K562 (cell line): ENCODE data around the gene USP24. TPM values are rescaled to one million over a fixed set of nuclear protein-coding genes. Genes with fewer than 3 reads are reported as not detected.
A peak's percentile ranks its signal among the peaks of the same experiment; 100 is the strongest.

ENCODE experiments used
- BRD4 ChIP-seq: fragments of 200-600 bp; sonication (generic); IDR thresholded peaks from 2 replicates; pipeline ENCODE4 v1.6.1; 2017; ENCODE audit warnings: inconsistent platforms
- CC2D1A ChIP-seq: fragments of 450-650 bp; IDR thresholded peaks from 2 replicates; pipeline ENCODE4 v1.6.1; 2017; ENCODE audit warnings: mild to moderate bottlenecking
- HDAC3 ChIP-seq: fragments of 450-650 bp; IDR thresholded peaks from 2 replicates; pipeline ENCODE4 v1.6.1; 2018; ENCODE audit warnings: borderline replicate concordance, mild to moderate bottlenecking, moderate library complexity; ENCODE audit not compliant: partially characterized antibody
- ILF3 ChIP-seq: fragments of 450-650 bp; IDR thresholded peaks from 2 replicates; pipeline ENCODE4 v1.6.1; 2018; ENCODE audit warnings: antibody characterized with exemption, mild to moderate bottlenecking, moderate library complexity, borderline replicate concordance
- KDM4B ChIP-seq, 2 experiments: fragments of 450-650 bp in 1 of 2; sonication (generic) in 1 of 2; IDR thresholded peaks; 2 replicates each; pipeline ENCODE4 v1.6.1; 2016 to 2017; ENCODE audit warnings: borderline replicate concordance in 2 of 2, antibody characterized with exemption in 1 of 2, low read depth in 1 of 2, mild to moderate bottlenecking in 1 of 2
- MNT ChIP-seq, 2 experiments: fragments of 450-650 bp; conservative IDR thresholded peaks; 2 replicates each; pipeline ENCODE4 v1.6.1; 2017; ENCODE audit warnings: mild to moderate bottlenecking in 2 of 2, moderate library complexity in 2 of 2
- SRSF3 ChIP-seq: fragments of 200-400 bp; formaldehyde crosslinking; IDR thresholded peaks from 2 replicates; pipeline ENCODE4 v1.6.1; 2016; ENCODE audit warnings: mild to moderate bottlenecking, low read length, moderate library complexity; ENCODE audit not compliant: insufficient read depth
- TBP ChIP-seq: optimal IDR thresholded peaks from 2 replicates; pipeline ENCODE3; 2011; ENCODE audit warnings: low read depth, low read length, improper control_type of control experiment
- ZNF197 ChIP-seq: fragments of 200-800 bp; sonication (Bioruptor generic); IDR thresholded peaks from 2 replicates; pipeline ENCODE4 v1.6.1; 2016; ENCODE audit warnings: low read depth, missing genetic modification characterization, missing compliant biosample characterization
- ZNF347 ChIP-seq: fragments of 450-650 bp; formaldehyde crosslinking; IDR thresholded peaks from 2 replicates; pipeline ENCODE4 v1.4.0; 2020; ENCODE audit warnings: low read depth, mild to moderate bottlenecking, moderate library complexity
- polyA plus RNA-seq, 8 experiments: library from polyadenylated mRNA; depleted of rRNA in 4 of 8; stranded (reverse) in 5 of 8; unstranded in 3 of 8; fragments of >200 nt; fragmentation: Nextera tagmentation in 2 of 8; fragmentation: Illumina TruSeq in 1 of 8; extraction: Ambion mirVana in 2 of 8; extraction: Trizol in 1 of 8; gene quantifications; 2 replicates each; pipeline versions ENCODE4 v1.2.1 to v1.2.3, GENCODE V29; 2011 to 2014; ENCODE audit warnings: inconsistent platforms in 1 of 8, missing spikeins in 1 of 8
- total RNA-seq, 7 experiments: library from RNA; depleted of rRNA in 6 of 7; stranded (reverse); fragments of >200 nt in 6 of 7; fragmentation: Illumina TruSeq in 2 of 7; extraction: Trizol in 2 of 7; gene quantifications; 2 replicates each; pipeline versions ENCODE4 v1.2.1 to v1.2.3, GENCODE V29; 2011 to 2021; ENCODE audit warnings: low replicate concordance in 1 of 7
- TF ChIP-seq, protein P1 (sequence below): fragments of 250-450 bp; sonication (Bioruptor Pico); IDR thresholded peaks from 2 replicates; pipeline ENCODE4 v1.4.0; 2020; ENCODE audit warnings: mild to moderate bottlenecking
- TF ChIP-seq, protein P2 (sequence below): fragments of 250-450 bp; sonication (Bioruptor Pico); IDR thresholded peaks from 2 replicates; pipeline ENCODE4 v1.9.0; 2021; ENCODE audit warnings: mild to moderate bottlenecking, inconsistent platforms
- TF ChIP-seq, protein P3 (sequence below): sonication (generic); formaldehyde crosslinking; IDR thresholded peaks from 2 replicates; pipeline ENCODE4 v1.8.1; 2023; ENCODE audit warnings: missing genetic modification reagents, mild to moderate bottlenecking, borderline replicate concordance

USP24 gene
- total and polyA plus RNA-seq, 9 of the 15 experiments (the other 6 are each of a cell fraction or from before 2014, with no cell fraction given): 7.7 to 62.6 (median 36.8) TPM

DNA sequence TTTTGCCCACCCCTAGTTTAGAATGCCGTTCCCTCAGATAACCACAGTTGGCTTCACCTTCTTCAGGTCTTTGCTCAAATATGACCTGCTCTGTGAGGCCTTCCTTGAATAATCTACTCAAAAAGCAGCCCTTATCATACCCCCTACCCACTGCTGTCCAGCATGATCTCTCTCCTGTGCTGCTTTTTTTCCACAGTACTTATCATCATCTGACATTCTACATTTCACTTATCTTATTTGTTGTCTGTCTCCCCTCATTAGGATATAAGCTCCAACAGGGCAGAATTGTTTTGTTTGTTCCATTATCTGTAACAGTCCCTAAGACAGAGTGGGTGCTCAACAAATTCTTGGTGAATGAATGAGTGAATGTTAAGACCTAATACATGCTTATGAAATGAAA lies 18.1 kb downstream of the USP24 start (continued):
- TF ChIP-seq BRD4 (no peak), ZNF197 (CRISPR knock-in tag) (no peak), CC2D1A (peak; percentile 66; the same call in 1 of the 2 replicates), KDM4B (IDR thresholded peaks at IDR 0.05; ENCODE audit: borderline replicate concordance in 2 of 2, low read depth in 1 of 2) (no peak), ZNF347 (CRISPR knock-in tag) (no peak), TBP (peak; percentile 30), MNT (conservative IDR thresholded peaks at IDR 0.05) (peak in 1 of 2 experiments; percentile 35; a peak in 1 of 4 replicates), HDAC3 (no peak), ILF3 (no peak), SRSF3 (no peak)
- TF ChIP-seq, protein P1, sequence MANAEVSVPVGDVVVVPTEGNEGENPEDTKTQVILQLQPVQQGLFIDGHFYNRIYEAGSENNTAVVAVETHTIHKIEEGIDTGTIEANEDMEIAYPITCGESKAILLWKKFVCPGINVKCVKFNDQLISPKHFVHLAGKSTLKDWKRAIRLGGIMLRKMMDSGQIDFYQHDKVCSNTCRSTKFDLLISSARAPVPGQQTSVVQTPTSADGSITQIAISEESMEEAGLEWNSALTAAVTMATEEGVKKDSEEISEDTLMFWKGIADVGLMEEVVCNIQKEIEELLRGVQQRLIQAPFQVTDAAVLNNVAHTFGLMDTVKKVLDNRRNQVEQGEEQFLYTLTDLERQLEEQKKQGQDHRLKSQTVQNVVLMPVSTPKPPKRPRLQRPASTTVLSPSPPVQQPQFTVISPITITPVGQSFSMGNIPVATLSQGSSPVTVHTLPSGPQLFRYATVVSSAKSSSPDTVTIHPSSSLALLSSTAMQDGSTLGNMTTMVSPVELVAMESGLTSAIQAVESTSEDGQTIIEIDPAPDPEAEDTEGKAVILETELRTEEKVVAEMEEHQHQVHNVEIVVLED (CRISPR knock-in tag): no peak
- TF ChIP-seq, protein P2, sequence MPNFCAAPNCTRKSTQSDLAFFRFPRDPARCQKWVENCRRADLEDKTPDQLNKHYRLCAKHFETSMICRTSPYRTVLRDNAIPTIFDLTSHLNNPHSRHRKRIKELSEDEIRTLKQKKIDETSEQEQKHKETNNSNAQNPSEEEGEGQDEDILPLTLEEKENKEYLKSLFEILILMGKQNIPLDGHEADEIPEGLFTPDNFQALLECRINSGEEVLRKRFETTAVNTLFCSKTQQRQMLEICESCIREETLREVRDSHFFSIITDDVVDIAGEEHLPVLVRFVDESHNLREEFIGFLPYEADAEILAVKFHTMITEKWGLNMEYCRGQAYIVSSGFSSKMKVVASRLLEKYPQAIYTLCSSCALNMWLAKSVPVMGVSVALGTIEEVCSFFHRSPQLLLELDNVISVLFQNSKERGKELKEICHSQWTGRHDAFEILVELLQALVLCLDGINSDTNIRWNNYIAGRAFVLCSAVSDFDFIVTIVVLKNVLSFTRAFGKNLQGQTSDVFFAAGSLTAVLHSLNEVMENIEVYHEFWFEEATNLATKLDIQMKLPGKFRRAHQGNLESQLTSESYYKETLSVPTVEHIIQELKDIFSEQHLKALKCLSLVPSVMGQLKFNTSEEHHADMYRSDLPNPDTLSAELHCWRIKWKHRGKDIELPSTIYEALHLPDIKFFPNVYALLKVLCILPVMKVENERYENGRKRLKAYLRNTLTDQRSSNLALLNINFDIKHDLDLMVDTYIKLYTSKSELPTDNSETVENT (CRISPR knock-in tag): no peak
- TF ChIP-seq, protein P3, sequence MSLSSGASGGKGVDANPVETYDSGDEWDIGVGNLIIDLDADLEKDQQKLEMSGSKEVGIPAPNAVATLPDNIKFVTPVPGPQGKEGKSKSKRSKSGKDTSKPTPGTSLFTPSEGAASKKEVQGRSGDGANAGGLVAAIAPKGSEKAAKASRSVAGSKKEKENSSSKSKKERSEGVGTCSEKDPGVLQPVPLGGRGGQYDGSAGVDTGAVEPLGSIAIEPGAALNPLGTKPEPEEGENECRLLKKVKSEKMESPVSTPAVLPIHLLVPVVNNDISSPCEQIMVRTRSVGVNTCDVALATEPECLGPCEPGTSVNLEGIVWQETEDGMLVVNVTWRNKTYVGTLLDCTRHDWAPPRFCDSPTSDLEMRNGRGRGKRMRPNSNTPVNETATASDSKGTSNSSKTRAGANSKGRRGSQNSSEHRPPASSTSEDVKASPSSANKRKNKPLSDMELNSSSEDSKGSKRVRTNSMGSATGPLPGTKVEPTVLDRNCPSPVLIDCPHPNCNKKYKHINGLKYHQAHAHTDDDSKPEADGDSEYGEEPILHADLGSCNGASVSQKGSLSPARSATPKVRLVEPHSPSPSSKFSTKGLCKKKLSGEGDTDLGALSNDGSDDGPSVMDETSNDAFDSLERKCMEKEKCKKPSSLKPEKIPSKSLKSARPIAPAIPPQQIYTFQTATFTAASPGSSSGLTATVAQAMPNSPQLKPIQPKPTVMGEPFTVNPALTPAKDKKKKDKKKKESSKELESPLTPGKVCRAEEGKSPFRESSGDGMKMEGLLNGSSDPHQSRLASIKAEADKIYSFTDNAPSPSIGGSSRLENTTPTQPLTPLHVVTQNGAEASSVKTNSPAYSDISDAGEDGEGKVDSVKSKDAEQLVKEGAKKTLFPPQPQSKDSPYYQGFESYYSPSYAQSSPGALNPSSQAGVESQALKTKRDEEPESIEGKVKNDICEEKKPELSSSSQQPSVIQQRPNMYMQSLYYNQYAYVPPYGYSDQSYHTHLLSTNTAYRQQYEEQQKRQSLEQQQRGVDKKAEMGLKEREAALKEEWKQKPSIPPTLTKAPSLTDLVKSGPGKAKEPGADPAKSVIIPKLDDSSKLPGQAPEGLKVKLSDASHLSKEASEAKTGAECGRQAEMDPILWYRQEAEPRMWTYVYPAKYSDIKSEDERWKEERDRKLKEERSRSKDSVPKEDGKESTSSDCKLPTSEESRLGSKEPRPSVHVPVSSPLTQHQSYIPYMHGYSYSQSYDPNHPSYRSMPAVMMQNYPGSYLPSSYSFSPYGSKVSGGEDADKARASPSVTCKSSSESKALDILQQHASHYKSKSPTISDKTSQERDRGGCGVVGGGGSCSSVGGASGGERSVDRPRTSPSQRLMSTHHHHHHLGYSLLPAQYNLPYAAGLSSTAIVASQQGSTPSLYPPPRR (CRISPR knock-in tag): no peak
